ENCODE measurements around the gene TBC1D22B. TPM values are rescaled to one million over a fixed set of nuclear protein-coding genes. Genes with fewer than 3 reads are reported as not detected.

Gene TBC1D22B
- total RNA-seq, 1 experiment from 2014 or later, result 9.1 TPM

DNA sequence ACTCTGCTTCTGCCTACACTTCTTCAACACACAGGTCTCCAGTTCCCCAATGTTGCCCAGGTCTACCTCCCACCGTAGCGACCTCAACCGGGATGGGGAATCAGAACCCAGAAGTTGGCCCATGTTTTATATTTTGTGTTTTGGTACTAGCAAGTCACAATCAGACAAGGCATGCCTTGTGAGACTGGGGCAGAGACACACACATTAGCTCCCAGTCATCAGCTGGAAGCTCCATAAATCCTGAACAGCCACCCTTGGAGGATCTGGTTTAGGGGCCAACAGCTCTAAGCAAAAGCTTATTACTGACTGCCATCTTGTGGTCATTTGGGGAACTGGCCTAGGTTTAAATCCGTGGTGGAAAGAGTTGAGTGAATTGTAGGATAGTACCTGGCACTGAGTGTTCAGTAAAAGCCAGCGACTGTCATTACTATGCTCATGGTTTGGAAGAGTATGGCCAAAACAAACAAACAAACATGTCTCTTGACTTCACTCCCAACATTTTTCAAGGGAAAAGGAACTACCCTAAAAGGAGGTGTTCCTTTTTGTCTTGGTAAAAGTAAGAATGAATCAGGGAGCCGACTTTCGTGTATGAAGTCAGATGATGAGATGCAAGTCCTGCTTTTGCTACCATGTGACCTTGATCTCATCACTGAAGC is 47.1 kb upstream of the TBC1D22B start:
- Histone ChIP-seq H2AFZ (ENCODE audit: low read length) (peak overlapping the region; percentile 20; the same call in 1 of the 2 replicates), H3K4me3 (ENCODE audit: low read length) (no peak overlapping the region), H3K4me1 (ENCODE audit: insufficient read depth, low read length) (no peaks in the 10 kb centered on the region), H3K9ac (ENCODE audit: low read length) (no peak overlapping the region), H3K9me3 (ENCODE audit: low read length) (no peaks in the 10 kb centered on the region), H3K9me2 (replicated peaks; ENCODE audit: low read length) (no peaks in the 10 kb centered on the region), H3F3A (ENCODE audit: low read length, unreplicated experiment) (no peaks in the 10 kb centered on the region), H3K79me2 (ENCODE audit: low read length) (no peaks in the 10 kb centered on the region), H3K4me2 (ENCODE audit: low read length) (no peak overlapping the region), H3K27ac (ENCODE audit: low read length) (no peak overlapping the region), H3K36me3 (ENCODE audit: low read depth, low read length) (no peaks in the 10 kb centered on the region), H3K27me3 (ENCODE audit: low read length) (no peaks in the 10 kb centered on the region), H4K20me1 (ENCODE audit: low read length) (no peaks in the 10 kb centered on the region)
- TF ChIP-seq, protein P1, sequence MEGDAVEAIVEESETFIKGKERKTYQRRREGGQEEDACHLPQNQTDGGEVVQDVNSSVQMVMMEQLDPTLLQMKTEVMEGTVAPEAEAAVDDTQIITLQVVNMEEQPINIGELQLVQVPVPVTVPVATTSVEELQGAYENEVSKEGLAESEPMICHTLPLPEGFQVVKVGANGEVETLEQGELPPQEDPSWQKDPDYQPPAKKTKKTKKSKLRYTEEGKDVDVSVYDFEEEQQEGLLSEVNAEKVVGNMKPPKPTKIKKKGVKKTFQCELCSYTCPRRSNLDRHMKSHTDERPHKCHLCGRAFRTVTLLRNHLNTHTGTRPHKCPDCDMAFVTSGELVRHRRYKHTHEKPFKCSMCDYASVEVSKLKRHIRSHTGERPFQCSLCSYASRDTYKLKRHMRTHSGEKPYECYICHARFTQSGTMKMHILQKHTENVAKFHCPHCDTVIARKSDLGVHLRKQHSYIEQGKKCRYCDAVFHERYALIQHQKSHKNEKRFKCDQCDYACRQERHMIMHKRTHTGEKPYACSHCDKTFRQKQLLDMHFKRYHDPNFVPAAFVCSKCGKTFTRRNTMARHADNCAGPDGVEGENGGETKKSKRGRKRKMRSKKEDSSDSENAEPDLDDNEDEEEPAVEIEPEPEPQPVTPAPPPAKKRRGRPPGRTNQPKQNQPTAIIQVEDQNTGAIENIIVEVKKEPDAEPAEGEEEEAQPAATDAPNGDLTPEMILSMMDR (conservative IDR thresholded peaks at IDR 0.05; ENCODE audit: low read depth, low read length), result peak; percentile 96
- TF ChIP-seq EZH2phosphoT487 (IDR thresholded peaks at IDR 0.05; ENCODE audit: borderline replicate concordance, low read length), result no peak
- DNase-seq, result peak; percentile 94
- POLR2A ChIA-PET (ENCODE audit: unreplicated experiment), result interaction anchor here (0.5 kb wide), 2 partner anchors 49 to 182 kb away, joined by 3 to 5 read pairs; no protein-coding TSS in a partner anchor
- intact Hi-C loops (cut with micrococcal nuclease), result loop anchor here (1.0 to 10.0 kb wide), 5 partner anchors 38 to 446 kb away; no protein-coding TSS in a partner anchor
- no TSS peak for BruUV-seq (replicated peaks)
- CTCF ChIA-PET, result interaction anchor here (0.6 to 1.1 kb wide), 11 partner anchors 21 to 224 kb away, joined by 3 to 40 read pairs (median 5); partner anchors contain the start of gene MTCH1
- peak; percentile 75 for ATAC-seq

DNA sequence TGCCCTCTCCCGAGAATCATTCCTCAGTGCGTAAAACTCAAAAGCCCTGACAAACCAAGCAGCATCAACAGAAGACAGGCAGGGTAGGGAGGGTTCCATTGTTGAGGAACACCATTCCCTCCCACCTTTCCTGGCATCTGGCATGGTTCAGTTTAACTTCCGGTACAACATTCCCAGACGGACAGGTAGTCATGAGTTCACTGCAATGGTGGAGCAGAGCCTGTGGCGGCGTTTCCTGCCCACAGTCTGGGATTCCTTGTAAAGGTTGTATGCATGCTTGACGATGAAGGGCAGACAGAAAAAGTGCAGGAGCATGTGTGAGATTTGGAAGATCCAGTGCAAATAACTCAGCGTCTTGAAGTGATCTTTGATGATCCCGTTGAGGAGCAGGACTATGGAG is 45.3 kb upstream of the TBC1D22B start:
- Histone ChIP-seq H2AFZ (ENCODE audit: low read length) (no peak overlapping the region), H4K20me1 (ENCODE audit: low read length) (no peaks in the 10 kb centered on the region), H3K4me3 (ENCODE audit: low read length) (no peak overlapping the region), H3K9ac (ENCODE audit: low read length) (no peak overlapping the region), H3K9me3 (ENCODE audit: low read length) (no peaks in the 10 kb centered on the region), H3F3A (ENCODE audit: low read length, unreplicated experiment) (no peaks in the 10 kb centered on the region), H3K36me3 (ENCODE audit: low read depth, low read length) (no peaks in the 10 kb centered on the region), H3K79me2 (ENCODE audit: low read length) (no peaks in the 10 kb centered on the region), H3K27ac (ENCODE audit: low read length) (no peak overlapping the region), H3K4me2 (ENCODE audit: low read length) (no peak overlapping the region), H3K4me1 (ENCODE audit: insufficient read depth, low read length) (0 out of 2 replicates have a peak, but pooled peaks cover 4% of the 10 kb centered on the region), H3K27me3 (ENCODE audit: low read length) (no peaks in the 10 kb centered on the region), H3K9me2 (replicated peaks; ENCODE audit: low read length) (no peaks in the 10 kb centered on the region)
- ATAC-seq (no peak), DNase-seq (no peak)
- no peak for TF ChIP-seq EZH2phosphoT487 (IDR thresholded peaks at IDR 0.05; ENCODE audit: borderline replicate concordance, low read length)
- TF ChIP-seq, protein P1 (conservative IDR thresholded peaks at IDR 0.05; ENCODE audit: low read depth, low read length), result no peak
- no peak for TF ChIP-seq EZH2 (IDR thresholded peaks at IDR 0.05; ENCODE audit: low read length, unreplicated experiment)
- no TSS peak for BruUV-seq (replicated peaks)
- ChIA-PET POLR2A (ENCODE audit: unreplicated experiment) (no interaction called here), CTCF (no interaction called here)
- intact Hi-C loops (cut with micrococcal nuclease), result loop anchor here (10.0 kb wide), 1 partner anchor 447 kb away; no protein-coding TSS in a partner anchor

DNA sequence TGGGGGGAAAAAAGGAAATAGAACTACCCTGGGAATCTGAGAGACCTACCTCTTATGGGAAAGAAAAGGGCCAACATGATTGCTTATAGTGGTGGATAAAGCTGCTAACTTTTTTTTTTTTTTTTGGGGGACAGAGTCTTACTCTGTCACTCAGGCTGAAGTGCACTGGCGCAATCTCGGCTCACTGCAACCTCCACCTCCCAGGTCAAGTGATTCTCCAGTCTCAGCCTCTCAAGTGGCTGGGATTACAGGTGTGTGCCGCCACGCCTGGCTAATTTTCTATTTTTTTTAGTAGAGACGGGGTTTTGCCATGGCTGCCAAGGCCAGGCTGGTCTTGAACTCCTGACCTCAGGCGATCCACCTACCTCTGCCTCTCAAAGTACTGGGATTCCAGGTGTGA is 39.5 kb upstream of the TBC1D22B start:
- Histone ChIP-seq H3K27ac (ENCODE audit: low read length) (no peak overlapping the region), H3K36me3 (ENCODE audit: low read depth, low read length) (no peaks in the 10 kb centered on the region), H3F3A (ENCODE audit: low read length, unreplicated experiment) (no peaks in the 10 kb centered on the region), H3K4me3 (ENCODE audit: low read length) (no peak overlapping the region), H3K4me1 (ENCODE audit: insufficient read depth, low read length) (peaks cover 8% of the 10 kb centered on the region), H3K4me2 (ENCODE audit: low read length) (no peak overlapping the region), H3K27me3 (ENCODE audit: low read length) (no peaks in the 10 kb centered on the region), H2AFZ (ENCODE audit: low read length) (no peak overlapping the region), H3K9me3 (ENCODE audit: low read length) (no peaks in the 10 kb centered on the region), H3K9me2 (replicated peaks; ENCODE audit: low read length) (no peaks in the 10 kb centered on the region), H4K20me1 (ENCODE audit: low read length) (no peaks in the 10 kb centered on the region), H3K9ac (ENCODE audit: low read length) (no peak overlapping the region), H3K79me2 (ENCODE audit: low read length) (no peaks in the 10 kb centered on the region)
- no peak for TF ChIP-seq EZH2 (IDR thresholded peaks at IDR 0.05; ENCODE audit: low read length, unreplicated experiment)
- TF ChIP-seq, protein P1 (conservative IDR thresholded peaks at IDR 0.05; ENCODE audit: low read depth, low read length), result no peak
- TF ChIP-seq EZH2phosphoT487 (IDR thresholded peaks at IDR 0.05; ENCODE audit: borderline replicate concordance, low read length), result no peak
- ATAC-seq, result no peak
- no peak for DNase-seq
- no TSS peak for BruUV-seq (replicated peaks)
- CTCF ChIA-PET, result no interaction called here
- intact Hi-C loops (cut with micrococcal nuclease), result loop anchor here (10.0 kb wide), 1 partner anchor 453 kb away; no protein-coding TSS in a partner anchor
- POLR2A ChIA-PET (ENCODE audit: unreplicated experiment), result no interaction called here

Measured in PC-3 (cell line).